ENCODE results near the gene GALNT8.
"Not testable (repeated sequence)": the region's sequence is repeated elsewhere in the genome, so short reads cannot be mapped to it uniquely, and the experiment has no call there.

Gene GALNT8, protein sequence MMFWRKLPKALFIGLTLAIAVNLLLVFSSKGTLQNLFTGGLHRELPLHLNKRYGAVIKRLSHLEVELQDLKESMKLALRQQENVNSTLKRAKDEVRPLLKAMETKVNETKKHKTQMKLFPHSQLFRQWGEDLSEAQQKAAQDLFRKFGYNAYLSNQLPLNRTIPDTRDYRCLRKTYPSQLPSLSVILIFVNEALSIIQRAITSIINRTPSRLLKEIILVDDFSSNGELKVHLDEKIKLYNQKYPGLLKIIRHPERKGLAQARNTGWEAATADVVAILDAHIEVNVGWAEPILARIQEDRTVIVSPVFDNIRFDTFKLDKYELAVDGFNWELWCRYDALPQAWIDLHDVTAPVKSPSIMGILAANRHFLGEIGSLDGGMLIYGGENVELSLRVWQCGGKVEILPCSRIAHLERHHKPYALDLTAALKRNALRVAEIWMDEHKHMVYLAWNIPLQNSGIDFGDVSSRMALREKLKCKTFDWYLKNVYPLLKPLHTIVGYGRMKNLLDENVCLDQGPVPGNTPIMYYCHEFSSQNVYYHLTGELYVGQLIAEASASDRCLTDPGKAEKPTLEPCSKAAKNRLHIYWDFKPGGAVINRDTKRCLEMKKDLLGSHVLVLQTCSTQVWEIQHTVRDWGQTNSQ

DNA sequence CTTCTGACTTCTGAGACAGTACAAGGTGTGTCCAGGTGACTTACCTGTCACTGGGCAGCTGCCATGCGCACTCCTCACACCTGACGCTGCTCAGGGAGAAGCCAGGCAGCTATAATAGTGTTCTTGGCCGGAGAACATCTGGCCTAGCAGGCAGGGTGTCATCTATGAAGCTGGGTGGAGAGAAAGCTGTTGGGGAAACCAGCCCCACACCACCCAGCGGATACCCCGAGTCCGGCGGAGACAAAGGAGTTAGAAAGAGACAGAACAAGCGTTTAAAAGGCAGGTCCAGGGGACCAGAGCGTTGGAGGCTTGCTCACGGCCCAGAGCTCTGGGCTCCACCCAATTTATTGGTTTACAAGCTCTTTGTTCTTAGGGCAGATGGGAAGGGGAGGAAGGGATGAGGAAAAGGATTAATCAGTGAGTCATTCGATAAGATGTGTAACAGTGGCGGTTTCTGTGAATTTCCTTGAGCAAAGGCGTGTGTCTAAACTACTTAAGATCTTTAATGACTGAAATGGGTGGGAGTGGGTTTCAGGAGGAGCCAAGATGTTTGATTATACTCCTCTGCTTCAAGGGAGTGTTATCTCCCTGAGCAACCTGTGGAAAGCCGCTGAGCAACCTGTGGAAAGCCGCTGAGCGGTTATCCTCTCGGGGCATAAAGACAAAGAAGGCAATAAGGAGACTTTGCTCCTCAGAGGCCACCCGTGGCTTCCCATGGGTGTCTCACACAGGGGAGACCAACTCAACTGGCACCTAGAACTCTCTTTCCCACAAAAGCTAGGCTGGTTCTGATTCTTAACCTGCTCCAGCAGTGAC lies at the start of gene GALNT8:
Gene GALNT8 (plus strand): TSS at position 580 of the 816 bp plus-strand sequence. CDS start 278 bp downstream, outside the sequence.
- DNase-seq: no peak

DNA sequence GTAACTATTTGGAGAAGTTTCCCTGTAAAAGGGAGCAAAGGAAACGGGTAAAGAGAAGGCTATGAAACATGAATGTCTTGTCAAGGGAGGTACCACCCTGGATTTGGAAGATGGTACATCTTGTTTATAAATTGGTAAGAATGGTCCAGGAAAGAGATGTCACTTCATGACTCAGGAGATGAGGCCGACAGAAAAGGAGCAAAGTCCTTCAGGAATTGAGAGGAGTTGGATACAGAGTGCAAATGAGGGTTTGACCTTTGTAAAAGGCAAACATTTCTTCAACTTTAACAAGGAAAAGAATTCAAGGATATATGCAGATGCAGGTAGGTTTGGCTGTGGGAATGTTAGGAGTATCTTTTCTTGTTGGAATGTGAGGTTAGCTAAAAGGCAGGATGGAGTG lies 40.5 kb upstream of the GALNT8 start:
- DNase-seq: no peak

DNA sequence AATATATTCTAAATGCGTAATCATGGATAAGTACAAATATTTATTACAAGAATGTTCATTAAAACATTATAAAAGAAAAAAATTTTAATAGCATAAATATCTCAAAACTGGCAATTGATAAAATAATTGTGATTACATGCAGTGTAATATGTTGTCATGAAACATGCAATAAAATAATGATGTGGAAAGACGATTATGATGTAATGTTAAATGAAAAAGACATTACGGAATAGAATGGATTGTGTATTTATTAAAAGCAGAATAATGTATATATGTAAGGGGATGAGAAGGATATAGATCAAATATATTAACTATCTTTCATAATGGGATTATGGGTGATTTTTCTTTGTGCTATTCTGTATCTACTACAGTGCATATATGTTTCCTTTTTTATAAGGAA lies 38.5 kb upstream of the GALNT8 start:
- no peak for DNase-seq

DNA sequence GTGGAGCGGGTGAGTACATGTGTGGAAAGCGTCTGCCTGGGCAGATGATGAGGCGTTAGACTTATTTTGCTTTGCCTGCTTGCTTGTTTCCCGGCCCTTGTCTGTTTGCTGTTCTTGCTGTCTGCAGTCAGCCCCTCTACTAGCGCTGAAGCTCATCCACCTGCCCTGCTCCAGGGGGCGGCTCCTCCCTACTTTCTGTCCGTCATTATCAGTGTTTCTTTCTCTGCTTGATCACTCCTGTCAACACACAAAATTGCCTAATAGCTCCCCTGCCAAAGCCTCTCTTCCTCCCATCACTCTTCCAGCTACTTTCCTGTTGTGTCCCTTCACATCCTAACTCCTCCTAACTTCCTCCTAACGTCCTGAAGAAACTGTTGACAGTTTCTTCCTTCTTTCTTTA lies 34.9 kb upstream of the GALNT8 start:
- no peak for DNase-seq

DNA sequence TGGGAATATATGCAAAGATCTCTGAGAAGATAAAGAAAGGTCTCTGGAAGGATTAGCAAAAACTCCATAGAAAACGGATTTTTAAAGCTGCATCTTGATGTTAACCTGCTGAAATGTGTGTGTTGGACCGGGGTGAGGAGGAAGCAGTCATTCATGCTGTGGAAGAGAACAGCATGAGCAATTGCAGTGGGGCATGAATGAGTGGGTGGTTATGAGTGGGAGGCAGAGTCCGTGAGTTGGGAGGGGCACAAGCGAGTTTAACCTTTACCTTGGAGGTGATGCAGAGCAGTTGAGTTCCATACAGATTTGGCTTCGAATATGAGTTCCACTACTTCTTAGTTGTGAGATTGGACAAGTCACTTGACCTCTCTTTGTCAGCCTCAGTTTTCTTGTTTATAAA lies 29.4 kb upstream of the GALNT8 start:
- DNase-seq: no peak

DNA sequence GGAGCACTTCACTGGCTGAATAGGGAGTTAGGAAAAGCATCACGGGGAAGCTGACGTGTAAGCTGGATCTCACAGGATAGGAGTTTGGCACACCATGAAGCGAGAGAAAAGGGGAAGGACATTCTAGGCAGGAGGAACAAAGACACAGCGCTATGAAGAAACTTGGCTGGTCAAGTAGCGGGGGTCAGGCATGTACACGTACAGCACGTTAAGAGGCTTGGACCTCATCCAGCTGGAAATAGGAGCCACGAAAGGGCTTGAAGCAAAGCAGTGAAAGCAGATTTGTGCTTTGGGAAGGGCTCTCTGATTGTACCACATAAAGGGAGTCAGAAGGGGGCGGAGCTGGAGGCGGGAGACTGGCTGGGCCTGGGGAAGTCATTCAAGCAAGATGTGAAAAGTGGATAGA lies 19.6 kb upstream of the GALNT8 start:
- no peak for DNase-seq

DNA sequence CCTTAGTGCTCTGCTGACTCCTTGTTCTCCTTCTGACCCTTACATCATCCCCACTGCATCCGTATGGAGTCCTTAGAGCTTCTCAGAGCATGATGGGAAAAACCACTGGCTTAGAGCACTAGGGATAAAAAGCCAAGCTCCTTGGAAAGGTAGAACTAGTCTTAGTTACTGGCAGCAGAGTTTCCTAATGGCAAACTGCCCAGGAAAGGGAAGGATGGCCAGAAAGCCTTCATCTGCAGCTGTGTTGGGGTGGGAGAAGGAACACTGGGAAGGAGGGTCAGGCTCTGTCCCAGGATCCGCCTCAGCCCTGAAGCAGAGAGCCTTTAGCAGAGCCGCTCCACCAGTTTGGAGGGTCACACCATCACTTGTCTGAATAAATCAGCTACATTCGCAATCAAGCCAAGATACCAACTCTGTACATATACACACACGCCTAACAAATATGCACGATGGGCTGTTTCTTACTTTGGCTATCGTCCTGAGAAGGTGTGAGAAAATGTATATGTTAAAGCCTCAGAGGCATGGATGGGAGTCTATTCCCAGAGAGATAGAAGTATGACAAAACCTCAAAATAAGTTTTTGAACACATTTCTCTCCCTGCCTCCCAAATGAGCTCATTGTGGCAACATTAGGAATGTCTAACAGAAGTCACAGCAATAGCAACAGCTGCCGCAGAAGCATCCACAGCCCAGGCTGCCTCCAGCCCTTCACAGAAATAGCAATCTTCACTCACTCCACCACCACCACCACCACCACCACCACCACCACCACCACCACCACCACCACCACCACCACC lies 18.6 kb upstream of the GALNT8 start:
- no peak for DNase-seq

DNA sequence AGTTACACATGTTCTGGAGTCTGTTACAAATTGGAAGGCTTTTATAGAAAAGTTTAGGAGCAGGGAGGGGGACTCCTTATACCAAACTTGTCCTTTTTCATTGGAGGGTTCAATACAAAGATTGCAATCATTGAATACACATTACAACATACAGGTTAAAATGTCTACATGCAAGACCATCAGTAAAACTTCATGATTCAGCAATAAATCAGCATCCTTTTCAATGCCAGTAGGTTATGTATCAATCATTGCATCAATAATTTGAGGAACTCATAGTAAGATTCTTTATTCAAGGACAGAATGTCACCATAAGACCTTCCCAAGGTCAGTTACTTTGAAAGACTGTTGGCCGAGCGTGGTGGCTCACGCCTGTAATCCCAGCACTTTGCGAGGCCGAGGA lies 16.5 kb upstream of the GALNT8 start:
- no peak for DNase-seq

DNA sequence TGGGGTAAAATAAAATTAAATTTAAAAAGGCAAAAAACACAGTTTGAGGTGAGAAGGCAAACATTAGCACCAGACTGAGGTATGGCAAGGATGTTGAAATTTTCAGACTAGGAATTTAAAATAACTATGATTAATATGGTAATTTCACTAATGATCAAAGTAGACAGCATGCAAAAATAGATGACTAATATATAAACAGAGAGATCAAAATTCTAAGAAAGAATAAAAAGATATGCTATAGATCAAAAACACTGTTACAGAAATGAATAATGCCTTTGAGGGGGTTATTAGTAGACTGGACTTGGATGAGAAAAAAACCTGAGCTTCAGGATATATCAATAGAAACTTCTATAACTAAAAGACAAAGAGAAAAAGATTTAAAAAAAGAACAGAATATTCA lies 14.4 kb upstream of the GALNT8 start:
- DNase-seq: no peak

DNA sequence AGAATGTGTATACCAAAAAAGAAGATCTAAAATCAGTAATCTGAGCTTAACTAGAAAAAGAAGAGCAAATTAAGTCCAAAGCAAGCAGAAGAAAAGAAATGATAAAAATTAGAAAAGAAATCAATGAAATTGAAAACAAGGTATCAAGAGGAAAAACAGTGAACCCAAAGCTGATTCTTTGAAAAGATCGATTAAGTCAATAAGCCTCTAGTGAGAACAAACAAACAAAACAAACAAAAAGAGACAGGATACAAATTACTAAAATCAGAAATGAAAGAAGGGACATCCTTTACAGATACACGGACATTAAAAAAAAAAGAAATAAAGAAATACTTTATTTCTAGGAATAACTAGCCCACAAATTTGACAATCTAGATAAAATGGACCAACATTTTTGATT lies 12.9 kb upstream of the GALNT8 start:
- DNase-seq: no peak

DNA sequence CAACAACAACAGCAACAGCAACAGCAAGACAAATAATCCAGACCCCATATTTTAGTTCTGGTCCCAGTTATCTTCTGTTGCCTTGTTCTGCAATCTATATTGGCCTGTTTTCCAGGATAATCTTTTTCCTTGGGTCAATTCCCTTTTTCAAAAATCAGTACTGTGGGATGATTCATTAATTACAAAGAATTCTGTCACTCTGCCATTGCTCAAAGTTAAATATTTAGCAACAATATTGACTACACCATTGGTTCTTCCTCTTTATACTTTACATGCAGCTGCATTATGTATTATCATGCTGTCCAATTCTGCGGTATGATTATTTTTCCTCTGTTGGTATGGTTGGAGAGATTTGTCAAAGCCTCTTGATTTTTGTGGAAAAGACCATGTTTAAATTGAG lies 10.1 kb upstream of the GALNT8 start:
- no peak for DNase-seq

DNA sequence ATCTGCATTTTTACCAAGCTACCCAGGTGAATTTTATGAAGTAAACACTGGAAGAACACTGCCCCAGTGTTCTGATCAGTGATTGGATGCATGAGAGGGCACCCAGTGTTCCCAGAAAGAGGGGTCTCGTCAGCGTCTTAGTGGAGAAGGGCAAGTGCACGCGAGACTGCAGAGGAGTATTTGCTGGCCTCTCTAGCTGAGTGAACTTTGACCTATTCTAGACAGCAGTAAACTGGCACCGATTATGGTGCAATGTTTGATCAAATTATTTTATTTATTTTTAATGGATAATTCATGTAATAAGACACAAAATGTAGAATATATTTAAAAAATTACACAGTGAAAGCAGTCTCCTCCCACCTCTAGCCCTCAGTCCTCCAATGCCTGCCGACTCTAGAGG lies 5.3 kb upstream of the GALNT8 start:
- DNase-seq: no peak

DNA sequence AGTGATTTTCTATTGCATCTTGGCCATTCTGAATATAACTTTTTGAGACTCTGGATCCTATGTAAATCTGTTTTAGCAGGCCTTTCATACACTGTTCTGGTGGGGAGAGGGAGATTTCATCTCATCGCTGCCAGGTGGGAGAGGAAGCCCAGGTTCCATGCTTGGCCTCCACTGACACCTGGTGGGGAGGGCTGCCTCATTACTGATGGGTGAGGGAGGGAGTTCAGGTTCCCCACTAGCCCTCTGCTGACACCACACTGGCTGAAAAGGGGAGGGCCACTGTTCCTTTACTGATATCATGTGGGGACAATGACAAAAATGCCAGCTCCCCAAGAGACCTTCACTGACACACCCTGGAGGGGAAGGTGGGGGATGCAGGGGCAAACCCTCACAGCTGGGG lies 2.4 kb upstream of the GALNT8 start:
- no peak for DNase-seq

DNA sequence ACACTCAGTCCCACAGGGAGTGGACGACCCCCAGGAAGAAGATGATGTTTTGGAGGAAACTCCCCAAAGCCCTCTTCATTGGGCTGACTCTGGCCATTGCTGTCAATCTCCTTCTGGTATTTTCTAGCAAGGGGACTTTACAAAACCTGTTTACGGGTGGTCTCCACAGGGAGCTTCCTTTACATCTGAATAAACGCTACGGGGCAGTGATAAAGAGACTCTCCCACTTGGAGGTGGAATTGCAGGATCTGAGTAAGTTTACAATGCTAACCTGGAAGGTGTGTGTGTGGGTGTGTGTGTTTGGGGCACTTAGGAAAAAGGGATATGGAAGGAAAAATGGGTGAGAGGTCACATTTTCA lies 416 bp downstream of the GALNT8 start:
- no peak for DNase-seq

DNA sequence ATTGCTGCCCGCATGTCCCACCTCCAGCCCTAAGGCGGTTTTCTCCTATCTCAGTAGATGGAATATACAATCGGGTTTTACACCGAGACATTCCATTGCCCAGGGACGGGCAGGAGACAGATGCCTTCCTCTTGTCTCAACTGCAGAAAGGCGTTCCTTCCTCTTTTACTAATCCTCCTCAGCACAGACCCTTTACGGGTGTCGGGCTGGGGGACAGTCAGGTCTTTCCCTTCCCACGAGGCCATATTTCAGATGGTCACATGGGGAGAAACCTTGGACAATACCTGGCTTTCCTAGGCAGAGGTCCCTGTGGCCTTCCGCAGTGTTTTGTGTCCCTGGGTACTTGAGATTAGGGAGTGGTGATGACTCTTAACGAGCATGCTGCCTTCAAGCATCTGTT lies 1.4 kb downstream of the GALNT8 start:
- not testable (repeated sequence) for DNase-seq

DNA sequence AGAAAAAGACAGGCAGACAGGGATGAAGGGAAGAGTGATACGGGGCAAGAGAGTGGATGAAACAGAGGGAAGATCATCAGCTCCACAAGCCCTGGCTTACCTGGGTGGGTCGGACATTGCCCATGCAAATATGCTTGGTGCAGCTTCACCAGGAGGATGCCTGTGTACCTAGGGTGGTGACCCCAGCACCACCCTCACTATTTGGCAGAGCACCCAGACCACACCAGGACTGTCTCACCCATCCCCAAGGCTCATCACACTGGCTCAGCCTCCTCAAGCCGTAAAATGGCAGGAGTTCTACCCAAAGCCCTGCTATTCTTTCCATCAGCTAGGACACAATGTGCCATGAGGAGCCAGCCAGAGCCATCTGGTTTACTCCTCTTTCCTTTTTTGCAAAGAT lies 3.0 kb downstream of the GALNT8 start:
- DNase-seq: no peak

DNA sequence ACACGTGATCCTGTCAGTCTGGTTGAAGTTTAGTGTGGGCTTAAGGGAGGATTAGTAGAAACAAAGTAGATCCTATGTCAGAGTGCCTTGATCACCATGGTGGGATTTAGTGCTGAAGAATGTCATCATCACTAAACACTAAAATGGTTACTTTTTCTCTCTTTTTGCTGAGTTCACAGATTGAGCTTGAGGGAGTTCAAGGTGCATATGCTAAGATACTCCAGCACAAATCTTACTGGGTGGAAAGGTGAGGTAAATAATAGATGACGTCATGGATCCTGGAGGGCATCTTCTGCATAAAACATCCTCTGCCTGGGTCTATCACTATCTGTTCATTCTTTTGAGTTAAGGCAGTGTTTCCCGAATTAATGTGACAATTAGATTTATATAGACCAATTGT lies 4.9 kb downstream of the GALNT8 start:
- no peak for DNase-seq

DNA sequence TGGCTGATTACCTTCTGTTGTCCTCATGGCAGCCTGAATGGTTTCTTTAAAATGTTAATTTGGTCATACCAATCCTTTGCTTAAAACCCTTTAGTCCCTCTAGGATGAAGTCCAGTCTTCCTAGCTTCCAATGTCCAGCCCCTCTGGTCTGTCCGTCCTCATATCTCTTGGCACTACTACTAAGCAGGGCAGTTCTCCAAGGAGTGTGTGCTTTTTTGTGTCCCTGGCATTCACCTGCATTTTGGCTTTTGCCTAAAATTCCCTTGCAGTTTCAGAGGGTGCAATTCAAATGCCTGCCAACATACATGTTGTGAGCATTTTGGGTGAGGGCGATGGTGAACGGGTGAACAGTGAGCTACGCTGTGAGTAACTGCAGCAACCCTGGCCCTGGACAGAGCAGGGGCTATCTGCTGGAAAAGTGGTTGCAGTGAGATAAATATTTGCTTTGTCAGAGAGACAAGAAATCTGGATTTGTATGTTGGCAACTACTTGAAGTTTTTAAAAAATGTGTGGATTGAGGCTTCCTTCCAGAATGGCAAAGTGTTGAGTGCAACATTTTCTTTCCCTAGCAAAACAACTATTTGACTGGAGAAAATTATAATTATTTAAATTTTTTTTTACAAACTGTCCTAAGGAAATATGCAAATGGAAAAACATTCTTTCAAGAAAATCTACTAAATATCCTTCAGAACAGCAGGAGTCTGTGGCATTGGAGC lies 14.6 kb downstream of the GALNT8 start:
- DNase-seq: no peak

DNA sequence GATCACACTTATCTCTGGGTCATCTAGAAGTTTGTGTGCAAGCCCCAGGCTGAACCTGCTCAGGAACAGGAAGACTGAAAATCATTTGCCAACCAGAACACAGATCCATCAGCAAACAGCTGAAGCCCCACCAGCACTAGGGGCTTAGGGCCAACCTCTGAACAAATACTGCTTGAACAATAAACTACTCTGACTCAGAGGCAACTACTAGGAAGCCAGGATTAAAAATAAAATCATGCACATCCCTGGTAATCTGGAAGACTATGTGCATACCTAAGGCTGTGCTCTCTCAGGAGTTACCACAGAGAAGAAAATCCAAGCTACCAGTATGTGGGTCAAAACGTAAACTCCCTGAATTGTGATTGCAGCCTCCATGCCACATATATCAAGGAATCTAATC lies 15.9 kb downstream of the GALNT8 start:
- no peak for DNase-seq

DNA sequence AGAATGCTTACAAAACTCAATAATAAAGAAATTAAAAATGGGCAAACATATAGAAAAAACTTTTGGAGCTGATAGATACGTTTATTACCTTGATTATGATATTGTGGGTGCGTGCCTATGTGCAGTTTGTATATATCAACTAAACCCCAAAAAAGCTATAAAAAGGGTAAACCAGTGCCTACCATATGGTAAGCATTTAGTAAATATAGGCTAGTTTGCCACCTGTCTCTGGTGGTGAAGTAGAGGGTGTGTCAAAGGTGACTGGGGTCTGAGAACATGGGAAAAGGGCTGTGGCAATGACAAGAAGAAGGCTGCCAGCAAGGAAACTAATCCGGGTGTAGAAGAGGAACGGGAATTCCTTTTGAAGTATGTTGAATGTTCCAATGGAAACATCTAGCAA lies 18.3 kb downstream of the GALNT8 start:
- DNase-seq: no peak

DNA sequence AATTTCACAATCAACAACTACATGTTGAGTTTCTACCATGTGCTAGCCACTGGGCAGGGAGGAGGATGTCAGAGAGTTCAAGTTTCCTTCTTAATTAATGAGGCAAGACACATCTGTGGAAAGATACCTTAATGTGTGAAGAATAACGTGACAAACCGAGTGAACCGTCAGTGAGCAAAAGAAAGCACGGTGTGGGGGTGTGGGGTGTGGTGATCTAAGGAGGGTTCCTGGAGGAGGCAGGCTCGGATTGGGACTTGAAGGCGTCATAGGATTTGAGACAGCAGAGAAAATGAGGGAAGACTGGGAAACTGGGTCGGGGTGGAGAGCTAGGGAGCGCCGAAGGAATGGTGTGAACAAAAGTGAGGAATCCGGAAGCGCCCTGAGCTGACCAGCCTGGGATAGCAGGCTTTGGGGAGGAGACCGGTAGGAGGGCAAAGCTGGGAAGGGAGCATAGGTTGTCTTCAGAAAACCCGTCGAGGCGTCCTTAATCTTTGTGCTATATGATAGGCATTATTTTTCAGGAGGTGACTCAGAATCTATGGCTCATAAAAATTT lies 22.3 kb downstream of the GALNT8 start:
- no peak for DNase-seq

DNA sequence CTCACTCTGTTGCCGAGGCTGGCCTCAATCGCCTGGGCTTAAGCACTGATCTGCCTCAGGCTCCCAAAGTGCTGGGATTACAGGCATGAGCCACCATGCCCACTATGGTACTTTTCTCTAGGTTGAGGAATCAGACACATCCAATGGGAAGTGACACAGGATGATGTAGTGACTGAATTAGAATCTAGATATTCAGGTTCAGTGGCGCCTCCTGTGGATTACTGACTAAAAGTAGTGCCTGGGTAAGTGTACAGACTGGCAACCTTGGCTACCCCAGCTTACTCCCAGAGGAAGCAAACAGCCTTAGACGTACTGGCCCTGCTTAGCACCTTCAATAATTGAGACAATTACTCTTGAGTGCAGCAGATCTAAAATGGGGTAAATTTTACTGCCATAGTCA lies 22.8 kb downstream of the GALNT8 start:
- DNase-seq: no peak

Measured in bone marrow (tissue), 2 donors.